Right hindlimb (tissue), 1 donor: ENCODE results near the gene SNAP23.
A peak's percentile ranks its signal among the peaks of the same experiment; 100 is the strongest.
"Not testable (repeated sequence)": the region's sequence is repeated elsewhere in the genome, so short reads cannot be mapped to it uniquely, and the experiment has no call there.

Source experiments
- DNase-seq: peaks from one replicate; pipeline ENCODE4 v3.0.0-alpha.2; 2018

Gene SNAP23

GRCh38 chr15:42498212-42499068, 3.0 kb downstream of the SNAP23 start:
- no peak for DNase-seq

DNA sequence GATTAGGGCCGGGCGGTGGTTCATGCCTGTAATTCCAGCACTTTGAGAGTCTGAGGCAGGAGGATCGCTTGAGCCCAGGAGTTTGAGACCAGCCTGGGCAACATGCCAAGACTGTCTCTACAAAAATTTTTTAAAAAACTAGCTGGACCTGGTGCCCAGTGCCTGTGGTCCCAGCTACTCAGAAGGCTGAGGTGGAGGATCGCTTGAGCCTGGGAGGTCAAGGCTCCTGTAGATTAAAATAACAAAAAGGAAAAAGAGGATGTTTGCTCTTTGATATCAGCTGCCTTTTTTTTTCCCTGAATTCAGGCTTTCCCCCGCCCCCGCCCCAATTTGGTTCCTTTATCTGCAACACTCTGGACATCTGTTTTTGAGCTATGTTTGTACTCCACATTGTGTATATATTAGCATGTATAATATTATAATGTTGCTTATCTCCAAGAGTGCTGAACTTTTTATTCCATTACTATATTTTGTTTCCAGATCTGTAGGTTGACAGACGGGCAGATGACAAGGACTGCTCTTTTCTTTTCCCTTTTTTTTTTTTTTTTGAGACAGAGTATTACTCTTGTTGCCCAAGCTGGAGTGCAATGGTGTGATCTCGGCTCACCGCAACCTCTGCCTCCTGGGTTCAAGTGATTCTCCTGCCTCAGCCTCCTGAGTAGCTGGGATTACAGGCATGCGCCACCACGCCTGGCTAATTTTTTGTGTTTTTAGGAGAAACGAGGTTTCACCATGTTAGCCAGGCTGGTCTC, 4.6 kb downstream of the SNAP23 start:
- DNase-seq = no peak

DNA sequence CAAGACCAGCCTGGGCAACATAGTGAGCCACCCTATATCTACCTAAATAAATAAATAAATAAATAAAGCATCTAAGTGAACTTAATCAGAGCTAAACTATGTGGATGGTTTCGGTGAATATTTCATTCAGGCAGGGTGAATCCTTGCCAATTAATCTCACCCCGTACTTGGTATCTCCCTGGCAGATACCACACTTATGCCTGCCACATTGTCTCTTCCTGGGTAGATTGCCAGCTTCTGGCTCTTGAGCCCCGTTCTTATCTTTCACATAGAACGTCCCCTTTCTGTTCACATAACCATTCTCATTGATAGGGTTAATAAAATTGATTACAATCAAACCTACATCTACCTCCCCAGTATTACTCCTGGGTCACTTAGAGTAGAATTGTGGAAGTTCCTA, 7.0 kb downstream of the SNAP23 start:
- DNase-seq = no peak

- DNase-seq = no peak
These were observed 8.4 kb downstream of the SNAP23 start for GRCh38 chr15:42503825-42504224.

DNA sequence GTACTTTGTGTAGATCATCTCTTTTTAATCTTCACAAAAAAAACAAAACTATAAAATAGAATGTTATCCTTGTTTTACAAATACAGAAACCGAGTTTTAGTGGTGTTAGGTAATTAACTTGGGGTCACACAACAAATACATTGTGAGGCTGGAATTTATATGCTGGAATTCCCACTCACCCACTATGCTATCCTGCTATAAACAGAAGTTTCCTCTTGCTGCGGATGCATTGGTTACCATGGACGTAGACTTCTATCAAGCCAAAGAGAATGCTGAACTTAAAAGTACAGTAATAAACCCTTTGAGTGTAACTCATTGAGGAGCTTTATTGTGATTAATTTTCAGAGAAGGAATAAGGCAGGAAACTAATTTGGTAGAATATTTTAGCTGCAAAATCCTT, 9.2 kb downstream of the SNAP23 start:
- no peak for DNase-seq

- no peak for DNase-seq
These were observed 12.1 kb downstream of the SNAP23 start for GRCh38 chr15:42507514-42507913.

DNA sequence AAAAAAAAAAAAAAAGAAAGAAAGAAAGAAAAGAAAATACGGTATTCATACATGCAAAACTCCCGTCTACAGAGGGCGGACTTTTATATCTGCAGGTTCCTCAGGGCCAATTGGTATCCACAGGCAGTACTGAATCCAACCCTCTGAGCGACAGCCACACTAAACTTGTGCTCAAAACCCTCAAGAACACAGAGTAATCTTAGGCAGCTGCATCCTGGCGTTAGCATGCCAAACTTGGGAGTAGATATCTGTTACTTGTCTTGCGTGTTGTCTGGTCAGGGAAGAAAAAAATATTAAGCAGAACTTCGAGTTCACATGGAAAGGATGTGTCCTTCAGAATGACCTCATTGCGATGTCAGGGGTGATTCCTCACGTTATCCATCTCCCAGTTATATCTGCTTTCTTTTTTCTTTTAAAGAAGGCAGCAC, 12.8 kb downstream of the SNAP23 start:
- no peak for DNase-seq

DNA sequence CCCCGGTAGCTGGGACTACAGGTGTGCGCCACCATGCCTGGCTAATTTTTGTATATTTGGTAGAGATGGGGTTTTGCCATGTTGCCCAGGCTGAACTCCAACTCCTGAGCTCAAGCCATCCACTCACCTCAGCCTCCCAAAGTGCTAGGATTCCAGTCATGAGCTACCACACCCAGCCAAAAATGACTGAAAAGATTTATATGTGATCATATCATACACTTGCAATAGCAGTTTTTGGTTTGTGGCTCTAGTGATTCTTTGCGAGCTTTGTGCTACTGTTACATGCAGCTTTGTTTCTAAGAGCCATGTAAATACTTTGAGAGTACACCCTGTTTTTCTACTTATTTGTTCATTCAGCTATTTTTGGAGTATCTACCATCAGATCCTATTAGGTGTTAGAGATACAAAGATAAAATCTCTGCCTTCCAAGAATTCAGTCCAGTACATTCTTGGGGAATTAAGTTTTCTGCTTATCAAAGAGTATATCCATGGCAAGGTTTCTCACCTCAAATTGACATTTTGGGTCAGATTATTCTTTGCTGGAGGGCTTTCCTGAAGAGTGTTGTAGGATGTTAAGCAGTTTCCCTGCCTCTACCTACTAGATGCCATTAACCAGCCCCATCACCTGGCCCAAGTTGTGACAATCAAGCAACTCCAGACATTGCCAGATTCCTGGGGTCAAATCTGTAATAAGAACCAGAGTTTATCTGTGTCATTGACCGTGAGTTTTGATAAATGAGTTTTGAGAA, 15.0 kb downstream of the SNAP23 start:
- DNase-seq = no peak

DNA sequence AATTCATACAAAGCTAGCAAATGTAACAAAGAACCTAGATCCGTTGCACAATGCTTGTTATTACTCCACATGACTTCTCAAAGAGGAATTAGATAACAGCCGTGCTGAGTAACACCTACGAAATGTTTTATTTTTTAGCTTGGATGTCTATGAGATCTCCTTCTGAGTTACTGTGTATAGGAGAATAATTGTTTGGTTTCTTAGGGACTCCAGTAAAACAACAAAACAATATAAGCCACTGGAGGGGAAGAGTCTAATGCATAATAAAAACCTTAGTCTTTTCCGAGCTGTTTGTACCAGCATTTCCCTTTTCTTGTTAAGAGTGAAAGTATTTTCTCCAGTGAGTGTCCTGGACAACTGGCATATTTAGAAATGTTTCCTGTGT, 15.6 kb downstream of the SNAP23 start:
- no peak for DNase-seq

DNA sequence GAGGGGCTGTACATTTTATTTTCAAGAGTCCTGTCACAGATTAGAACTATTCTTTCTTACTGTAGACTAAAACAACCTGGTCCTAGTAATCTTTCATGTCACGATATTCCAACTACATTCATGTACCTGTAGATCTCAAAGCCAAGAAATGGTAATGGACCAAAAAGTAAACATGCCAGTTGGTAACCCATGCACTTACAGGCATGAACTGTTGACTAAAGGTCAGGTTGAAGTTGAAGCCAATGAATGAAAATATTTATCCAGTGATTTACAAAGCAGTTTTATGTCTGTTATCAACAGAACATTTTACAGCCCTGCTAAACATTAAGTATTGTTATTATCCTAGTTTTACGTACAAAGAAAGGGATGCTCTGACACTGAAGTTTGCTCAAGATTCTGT, 27.9 kb downstream of the SNAP23 start:
- DNase-seq = no peak

- DNase-seq = no peak
These were observed 33.5 kb downstream of the SNAP23 start for GRCh38 chr15:42528970-42529369.

- no peak for DNase-seq
These were observed 37.8 kb downstream of the SNAP23 start for GRCh38 chr15:42533246-42533645.

GRCh38 chr15:42544853-42545629, 49.6 kb downstream of the SNAP23 start:
- DNase-seq = no peak

GRCh38 chr15:42547918-42548248, 52.4 kb downstream of the SNAP23 start:
- no peak for DNase-seq

GRCh38 chr15:42548249-42549031, 53.0 kb downstream of the SNAP23 start, which contains the start of the genes HAUS2 and LRRC57:
Gene HAUS2 (plus strand): TSS chr15:42548838. CDS start chr15:42548873, 35 bp downstream.
Gene LRRC57 (minus strand): TSS chr15:42548793. CDS start chr15:42548434, 359 bp downstream.
- DNase-seq = peak; percentile 92

GRCh38 chr15:42549032-42549491, 53.6 kb downstream of the SNAP23 start:
- DNase-seq = no peak

DNA sequence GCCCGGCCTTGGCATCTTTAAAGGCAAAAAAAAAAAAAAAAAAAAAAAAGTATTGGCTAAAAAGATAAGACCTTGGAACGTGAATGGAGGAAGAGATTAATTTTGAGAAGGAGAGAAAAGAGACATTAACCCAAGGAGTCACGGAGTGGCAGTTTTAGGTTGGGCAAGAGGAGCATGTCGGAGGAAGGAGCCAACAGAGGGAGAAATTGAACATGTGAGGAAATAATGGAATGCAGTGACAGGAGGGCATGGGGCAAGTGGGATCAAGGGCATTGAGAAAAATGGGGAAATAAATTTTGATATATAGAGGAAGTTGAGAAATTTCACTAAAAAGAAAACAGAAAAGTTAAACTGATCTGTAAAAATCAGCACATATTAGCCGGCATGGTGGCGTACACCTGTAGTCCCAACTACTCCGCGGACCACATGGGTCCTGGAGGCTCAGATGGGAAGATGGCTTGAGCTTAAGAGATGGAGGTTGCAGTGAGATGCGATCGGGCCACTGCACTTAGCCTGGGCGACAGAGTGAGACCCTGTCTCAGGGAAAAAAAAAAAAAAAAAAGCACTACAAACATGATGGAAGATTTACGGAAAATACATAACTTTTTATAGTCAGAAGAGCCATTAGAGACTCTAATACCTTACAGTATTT, 54.4 kb downstream of the SNAP23 start:
- no peak for DNase-seq

- DNase-seq = no peak
These were observed 58.1 kb downstream of the SNAP23 start for GRCh38 chr15:42553554-42553953.

GRCh38 chr15:42556550-42557207, 61.2 kb downstream of the SNAP23 start:
- not testable (repeated sequence) for DNase-seq

- no peak for DNase-seq
These were observed 63.3 kb downstream of the SNAP23 start for GRCh38 chr15:42558739-42559138.
